ENCODE results near the gene CD37. TPM values are rescaled to one million over a fixed set of nuclear protein-coding genes. Genes with fewer than 3 reads are reported as not detected.
A peak's percentile ranks its signal among the peaks of the same experiment; 100 is the strongest.
"Not testable (repeated sequence)": the region's sequence is repeated elsewhere in the genome, so short reads cannot be mapped to it uniquely, and the experiment has no call there.

CD37 gene
- total RNA-seq, 2 experiments from 2014 or later: 131 to 137 TPM

GRCh38 chr19:49318296-49318695, 16.9 kb upstream of the CD37 start:
- no peak for TF ChIP-seq CTCF (IDR thresholded peaks at IDR 0.05)
- peaks cover 6% of the 10 kb centered on the region for H3K4me1 Mint-ChIP-seq (ENCODE audit: low read depth)
- intact Hi-C loops (cut with micrococcal nuclease): no loop called here
- H3K36me3 Mint-ChIP-seq (ENCODE audit: low read depth): peaks cover 23% of the 10 kb centered on the region
- ATAC-seq (no peak), DNase-seq (no peak)
- no peaks in the 10 kb centered on the region for H3K27me3 Mint-ChIP-seq
- no peak overlapping the region for H3K4me3 Mint-ChIP-seq
- peaks cover 11% of the 10 kb centered on the region for H3K9me3 Mint-ChIP-seq
- H3K27ac Mint-ChIP-seq: no peak overlapping the region
- ChIA-PET POLR2A (interaction anchor here (0.6 to 0.9 kb wide), 3 partner anchors 9 to 58 kb away, joined by 3 read pairs; no protein-coding TSS in a partner anchor), CTCF (interaction anchor here (0.7 to 4.8 kb wide), 4 partner anchors 10 to 119 kb away, joined by 3 to 23 read pairs (median 4); no protein-coding TSS in a partner anchor)

- Mint-ChIP-seq H3K9me3 (peaks cover 2% of the 10 kb centered on the region), H3K4me3 (no peak within 1 kb of the TSS), H3K27me3 (no peaks in the 10 kb centered on the region), H3K4me1 (ENCODE audit: low read depth) (peaks cover 21% of the 10 kb centered on the region), H3K27ac (no peak within 1 kb of the TSS), H3K36me3 (ENCODE audit: low read depth) (peaks cover 10% of the 10 kb centered on the region)
- no peak for ATAC-seq
- CTCF ChIA-PET: interaction anchor here (1.7 to 4.7 kb wide), 2 partner anchors 23 to 126 kb away, joined by 8 to 29 read pairs; no protein-coding TSS in a partner anchor
- intact Hi-C loops (cut with micrococcal nuclease): no loop called here
- no peak for DNase-seq
- POLR2A ChIA-PET: interaction anchor here (0.8 to 1.2 kb wide), 2 partner anchors 16 to 267 kb away, joined by 3 to 4 read pairs; partner anchors contain the start of gene CGB7
- no peak for TF ChIP-seq CTCF (IDR thresholded peaks at IDR 0.05)
Measured at GRCh38 chr19:49324801-49325576, 10.2 kb upstream of the CD37 start, which contains the start of gene SLC6A16. TSS of gene SLC6A16 (minus strand) at chr19:49325191. CDS start at chr19:49311347, 13,844 bp downstream.

- Mint-ChIP-seq H3K36me3 (ENCODE audit: low read depth) (peaks cover 14% of the 10 kb centered on the region), H3K4me1 (ENCODE audit: low read depth) (peaks cover 26% of the 10 kb centered on the region)
- H3K27ac Mint-ChIP-seq; H3K9me3 Mint-ChIP-seq; intact Hi-C loops (cut with micrococcal nuclease); H3K4me3 Mint-ChIP-seq; ATAC-seq; DNase-seq; H3K27me3 Mint-ChIP-seq: not testable (repeated sequence)
- ChIA-PET CTCF (interaction anchor here (0.7 to 4.7 kb wide), 4 partner anchors 22 to 127 kb away, joined by 3 to 29 read pairs (median 6); no protein-coding TSS in a partner anchor), POLR2A (interaction anchor here (0.6 kb wide), 1 partner anchor 86 kb away, joined by 4 read pairs; no protein-coding TSS in a partner anchor)
Measured at GRCh38 chr19:49325756-49326155, 9.4 kb upstream of the CD37 start.

GRCh38 chr19:49326165-49326704, 9.0 kb upstream of the CD37 start:
- intact Hi-C loops (cut with micrococcal nuclease): no loop called here
- Mint-ChIP-seq H3K27ac (no peak overlapping the region), H3K36me3 (ENCODE audit: low read depth) (peaks cover 12% of the 10 kb centered on the region), H3K9me3 (peaks cover 2% of the 10 kb centered on the region), H3K4me1 (ENCODE audit: low read depth) (peaks cover 29% of the 10 kb centered on the region), H3K27me3 (no peaks in the 10 kb centered on the region), H3K4me3 (no peak overlapping the region)
- ChIA-PET CTCF (interaction anchor here (0.7 to 4.7 kb wide), 4 partner anchors 23 to 127 kb away, joined by 3 to 29 read pairs (median 6); no protein-coding TSS in a partner anchor), POLR2A (interaction anchor here (0.6 kb wide), 1 partner anchor 85 kb away, joined by 4 read pairs; no protein-coding TSS in a partner anchor)
- ATAC-seq: no peak
- TF ChIP-seq CTCF (IDR thresholded peaks at IDR 0.05): no peak
- DNase-seq: no peak

GRCh38 chr19:49327878-49328544, 7.2 kb upstream of the CD37 start:
- Mint-ChIP-seq H3K27ac (peak overlapping the region; percentile 46), H3K4me1 (ENCODE audit: low read depth) (peaks cover 41% of the 10 kb centered on the region), H3K27me3 (no peaks in the 10 kb centered on the region), H3K36me3 (ENCODE audit: low read depth) (peaks cover 11% of the 10 kb centered on the region), H3K9me3 (no peaks in the 10 kb centered on the region), H3K4me3 (no peak overlapping the region)
- ChIA-PET CTCF (interaction anchor here (0.6 to 4.7 kb wide), 13 partner anchors 9 to 143 kb away, joined by 3 to 29 read pairs (median 3); no protein-coding TSS in a partner anchor), POLR2A (no interaction called here)
- ATAC-seq (peak; percentile 62), DNase-seq (peak; percentile 62)
- TF ChIP-seq CTCF (IDR thresholded peaks at IDR 0.05): peak; percentile 79
- intact Hi-C loops (cut with micrococcal nuclease): no loop called here

Data from activated CD8-positive, alpha-beta T cell treated with anti-CD3 and anti-CD28 coated beads for 36 hours (primary cell).